Measurements from ENCODE around the gene UBE2D4. TPM values are rescaled to one million over a fixed set of nuclear protein-coding genes. Genes with fewer than 3 reads are reported as not detected.
"Not testable (repeated sequence)": the region's sequence is repeated elsewhere in the genome, so short reads cannot be mapped to it uniquely, and the experiment has no call there.

UBE2D4 gene
- total RNA-seq, 1 donor from 2014 or later = 11.4 TPM

DNA sequence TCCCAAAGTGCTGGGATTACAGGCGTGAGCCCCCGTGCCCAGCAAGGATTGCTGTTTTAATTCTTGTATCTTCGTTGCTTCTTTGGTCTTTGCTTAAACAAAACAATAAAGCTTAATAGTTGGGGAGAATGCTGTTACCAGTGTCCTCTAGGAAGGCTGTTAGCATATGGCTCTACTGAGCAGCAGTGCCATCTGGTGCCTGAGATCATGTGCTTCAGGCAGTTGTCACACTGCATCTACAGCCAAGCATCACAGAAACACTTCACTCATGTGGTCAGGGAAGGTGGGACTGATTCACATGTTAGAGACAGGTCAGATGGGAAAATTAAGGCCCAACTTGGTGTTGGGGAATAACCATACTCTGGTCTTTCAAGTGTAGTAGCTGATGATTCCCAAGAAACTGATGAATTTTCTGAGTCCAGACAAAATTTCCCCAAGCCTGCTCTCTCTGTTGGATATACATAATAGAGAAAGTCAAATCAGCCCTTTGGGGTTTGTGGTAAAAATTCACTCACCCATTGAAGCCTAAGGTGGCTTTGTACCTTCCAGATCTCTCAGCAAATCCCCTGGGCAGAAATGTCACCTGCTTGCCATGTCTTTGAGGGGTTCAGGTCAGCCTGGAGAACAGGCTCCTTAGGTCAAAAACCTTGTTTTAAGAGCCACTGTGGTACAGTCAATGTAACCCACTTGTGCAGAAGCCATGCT lies 28.4 kb downstream of the UBE2D4 start:
- no peaks in the 10 kb centered on the region for H3K9me3 Mint-ChIP-seq
- peaks cover 6% of the 10 kb centered on the region for H3K36me3 Mint-ChIP-seq
- peak overlapping the region; percentile 68 for H3K27ac Mint-ChIP-seq
- H3K27me3 Mint-ChIP-seq = no peaks in the 10 kb centered on the region
- TF ChIP-seq CTCF (conservative IDR thresholded peaks at IDR 0.05) = peak; percentile 57
- H3K4me1 Mint-ChIP-seq (ENCODE audit: unreplicated experiment) = no peaks in the 10 kb centered on the region
- H3K4me3 Mint-ChIP-seq = no peak overlapping the region
- no peak for DNase-seq (ENCODE audit: extremely low spot score, unreplicated experiment)

GRCh38 chr7:43956027-43956426 lies 29.8 kb downstream of the UBE2D4 start:
- H3K4me3 Mint-ChIP-seq = no peak overlapping the region

DNA sequence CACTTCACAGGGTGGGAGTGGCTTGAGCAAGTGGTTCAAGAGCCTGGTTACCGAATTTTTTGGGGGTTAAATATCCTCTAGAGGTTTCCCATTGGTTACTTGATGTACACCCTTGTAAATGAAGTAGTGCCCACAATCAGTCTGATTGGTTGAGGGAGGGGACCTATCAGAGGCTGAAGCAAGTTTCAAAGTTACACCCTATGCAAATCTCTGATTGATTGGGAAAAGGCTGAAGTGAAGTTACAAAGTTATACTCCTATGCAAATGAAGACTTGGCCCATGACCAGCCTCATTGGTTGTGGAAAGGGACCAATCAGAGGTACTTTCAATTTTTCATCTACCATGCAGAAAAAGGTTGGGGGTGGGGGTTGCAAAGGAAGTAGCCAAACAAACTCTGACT lies 34.7 kb downstream of the UBE2D4 start:
- Mint-ChIP-seq H3K27me3 (no peaks in the 10 kb centered on the region), H3K4me1 (ENCODE audit: unreplicated experiment) (no peaks in the 10 kb centered on the region), H3K27ac (no peak overlapping the region), H3K9me3 (no peaks in the 10 kb centered on the region), H3K4me3 (no peak overlapping the region), H3K36me3 (peaks cover 11% of the 10 kb centered on the region)
- no peak for TF ChIP-seq CTCF (conservative IDR thresholded peaks at IDR 0.05)
- DNase-seq (ENCODE audit: extremely low spot score, unreplicated experiment) = no peak

More at GRCh38 chr7:43956027-43956426, 29.8 kb downstream of the UBE2D4 start:
- DNase-seq (ENCODE audit: extremely low spot score, unreplicated experiment) = no peak
- no peak overlapping the region for H3K27ac Mint-ChIP-seq
- H3K4me1 Mint-ChIP-seq (ENCODE audit: unreplicated experiment) = no peaks in the 10 kb centered on the region
- H3K36me3 Mint-ChIP-seq = peaks cover 14% of the 10 kb centered on the region
- no peak for TF ChIP-seq CTCF (conservative IDR thresholded peaks at IDR 0.05)
- no peaks in the 10 kb centered on the region for H3K27me3 Mint-ChIP-seq
- H3K9me3 Mint-ChIP-seq = no peaks in the 10 kb centered on the region

GRCh38 chr7:43966392-43966791 lies 40.2 kb downstream of the UBE2D4 start:
- H3K27ac Mint-ChIP-seq; DNase-seq (ENCODE audit: extremely low spot score, unreplicated experiment); H3K36me3 Mint-ChIP-seq; H3K4me3 Mint-ChIP-seq; H3K4me1 Mint-ChIP-seq (ENCODE audit: unreplicated experiment); H3K27me3 Mint-ChIP-seq; H3K9me3 Mint-ChIP-seq: not testable (repeated sequence)

GRCh38 chr7:43968172-43969040 lies 42.2 kb downstream of the UBE2D4 start:
- H3K27ac Mint-ChIP-seq; DNase-seq (ENCODE audit: extremely low spot score, unreplicated experiment); H3K27me3 Mint-ChIP-seq; H3K4me1 Mint-ChIP-seq (ENCODE audit: unreplicated experiment); H3K9me3 Mint-ChIP-seq; H3K4me3 Mint-ChIP-seq; H3K36me3 Mint-ChIP-seq: not testable (repeated sequence)

DNA sequence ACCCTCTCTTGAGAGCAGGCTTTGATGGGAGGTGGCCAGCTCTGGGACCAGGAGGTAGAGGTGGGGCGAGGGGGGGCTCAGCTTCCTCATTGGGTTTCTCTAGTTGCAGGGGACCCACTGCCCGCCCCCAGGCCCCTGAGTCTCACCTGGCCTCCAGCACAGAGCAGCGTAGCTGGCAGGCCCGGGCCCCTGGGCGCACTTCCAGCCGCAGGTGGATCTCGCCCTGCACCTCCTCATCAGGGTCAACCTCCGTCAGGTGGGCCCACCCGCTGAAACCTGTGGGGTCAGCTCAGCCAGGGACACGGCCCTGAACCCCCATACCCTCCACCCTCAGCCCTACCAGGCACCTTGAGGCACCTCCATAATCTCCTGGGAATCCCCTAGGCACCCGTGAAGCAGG lies 43.4 kb downstream of the UBE2D4 start:
- not testable (repeated sequence) for H3K27me3 Mint-ChIP-seq; H3K4me1 Mint-ChIP-seq (ENCODE audit: unreplicated experiment); DNase-seq (ENCODE audit: extremely low spot score, unreplicated experiment); H3K4me3 Mint-ChIP-seq; H3K9me3 Mint-ChIP-seq; H3K27ac Mint-ChIP-seq; H3K36me3 Mint-ChIP-seq

DNA sequence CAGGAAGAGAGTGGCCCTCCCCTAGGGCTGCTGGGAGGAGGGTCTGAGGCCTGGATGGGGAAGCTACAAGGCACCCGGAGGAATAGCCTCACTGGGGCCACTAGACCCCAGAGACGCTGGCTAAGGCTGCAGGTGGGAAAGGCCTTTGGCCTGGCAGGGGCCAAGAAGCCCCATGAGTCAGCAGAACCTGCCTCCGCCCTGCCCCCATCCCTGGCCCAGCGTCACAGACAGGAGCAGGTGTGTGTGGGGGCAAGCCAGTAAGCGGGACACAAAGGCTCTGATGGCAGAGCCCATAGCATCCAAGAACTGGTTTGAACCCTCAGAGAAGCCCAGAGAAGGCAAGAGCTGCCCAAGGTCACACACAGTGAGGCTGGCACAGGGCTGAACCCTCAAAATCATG lies 44.5 kb downstream of the UBE2D4 start:
- H3K36me3 Mint-ChIP-seq, H3K27me3 Mint-ChIP-seq: not testable (repeated sequence)

DNA sequence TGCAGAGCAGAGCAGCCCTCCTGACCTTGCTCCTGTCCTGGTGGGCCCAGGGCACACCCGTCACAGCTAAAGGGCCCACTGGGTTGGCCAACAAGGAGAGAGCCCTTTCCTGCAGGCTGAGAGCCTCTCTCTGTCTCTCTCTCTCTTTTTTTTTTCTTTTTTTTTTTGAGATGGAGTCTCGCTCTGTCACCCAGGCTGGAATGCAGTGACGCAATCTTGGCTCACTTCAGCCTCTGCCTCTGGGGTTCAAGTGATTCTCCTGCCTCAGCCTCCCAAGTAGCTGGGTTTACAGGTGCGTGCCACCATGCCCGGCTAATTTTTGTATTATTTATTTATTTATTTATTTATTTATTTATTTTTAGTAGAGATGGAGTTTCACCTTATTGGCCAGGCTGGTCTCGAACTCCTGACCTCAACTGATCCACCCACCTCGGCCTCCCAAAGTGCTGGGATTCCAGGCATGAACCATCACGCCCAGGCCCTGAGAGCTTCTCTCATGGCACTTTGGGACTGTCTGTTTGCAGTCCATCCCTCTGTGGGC lies 47.9 kb downstream of the UBE2D4 start:
- H3K27ac Mint-ChIP-seq; H3K4me1 Mint-ChIP-seq (ENCODE audit: unreplicated experiment); H3K27me3 Mint-ChIP-seq; H3K36me3 Mint-ChIP-seq; DNase-seq (ENCODE audit: extremely low spot score, unreplicated experiment); H3K4me3 Mint-ChIP-seq; H3K9me3 Mint-ChIP-seq: not testable (repeated sequence)

More for the DNA sequence above, 44.5 kb downstream of the UBE2D4 start:
- not testable (repeated sequence) for H3K4me1 Mint-ChIP-seq (ENCODE audit: unreplicated experiment); H3K9me3 Mint-ChIP-seq; DNase-seq (ENCODE audit: extremely low spot score, unreplicated experiment); H3K4me3 Mint-ChIP-seq; H3K27ac Mint-ChIP-seq

GRCh38 chr7:43974725-43975482 lies 48.7 kb downstream of the UBE2D4 start:
- not testable (repeated sequence) for H3K27ac Mint-ChIP-seq; H3K4me1 Mint-ChIP-seq (ENCODE audit: unreplicated experiment); H3K4me3 Mint-ChIP-seq; H3K9me3 Mint-ChIP-seq; DNase-seq (ENCODE audit: extremely low spot score, unreplicated experiment); H3K36me3 Mint-ChIP-seq; H3K27me3 Mint-ChIP-seq

Data from type B pancreatic cell (in vitro differentiated cells).